HG03095 (cell line): ENCODE data around the gene ABLIM2.

ENCODE experiments used
- ATAC-seq: cut with Tn5 transposase; IDR thresholded peaks from one replicate; pipeline ENCODE4 v1.9.1; 2021; ENCODE audit warnings: moderate library complexity; ENCODE audit not compliant: unreplicated experiment

Gene ABLIM2

DNA sequence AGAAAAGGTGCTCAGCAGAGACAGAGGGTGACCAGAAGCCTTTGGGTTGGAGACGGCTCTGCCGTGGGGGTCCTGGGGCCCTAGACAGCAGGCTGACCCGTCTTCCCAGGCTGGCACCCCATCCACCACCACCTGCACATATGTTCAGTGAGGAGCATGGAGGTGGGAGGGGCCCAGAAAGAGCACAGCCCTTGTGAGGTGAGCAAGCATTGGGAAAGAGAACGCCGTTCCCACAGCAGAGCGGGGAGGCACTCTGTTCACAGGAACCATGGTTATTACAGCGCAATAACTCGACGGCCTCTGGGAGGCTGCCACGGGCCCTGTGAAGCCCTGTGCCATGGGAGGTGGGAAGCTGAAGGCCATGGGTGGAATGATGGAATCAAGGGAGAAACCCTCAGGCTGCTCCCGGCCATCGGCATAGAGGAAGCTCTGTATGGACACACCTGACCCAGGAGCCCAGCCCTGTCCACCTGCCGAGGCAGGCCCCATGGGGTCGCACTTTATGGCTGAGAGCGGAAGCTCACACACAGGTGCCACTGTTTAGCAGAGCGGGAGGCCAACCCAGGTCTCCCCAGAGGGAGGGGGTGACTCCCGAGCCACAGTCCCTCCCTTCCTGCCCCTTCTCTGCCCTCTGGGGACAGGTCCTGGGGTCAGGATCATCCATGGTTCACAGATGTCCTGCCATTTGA, 125.4 kb downstream of the ABLIM2 start:
- ATAC-seq = no peak

DNA sequence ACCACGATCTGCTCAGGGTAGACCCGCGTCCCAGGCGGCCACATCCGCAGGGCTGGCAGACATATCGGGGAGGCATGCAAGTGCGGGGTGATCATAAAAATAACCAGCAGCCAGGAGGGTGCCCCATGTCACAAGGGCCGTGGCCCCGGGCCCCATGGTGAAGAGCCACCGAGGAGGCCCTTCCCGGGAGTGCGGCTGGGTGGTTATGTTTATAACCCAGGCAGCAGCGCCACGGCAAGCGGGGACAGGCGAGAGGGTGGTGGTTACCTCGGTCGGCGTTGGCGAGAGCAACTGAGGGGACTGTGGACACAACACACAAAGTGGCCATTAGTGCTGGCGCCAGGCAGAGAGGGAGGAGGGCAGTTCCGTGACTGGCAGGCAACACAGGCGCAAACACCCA, 126.2 kb downstream of the ABLIM2 start:
- ATAC-seq = no peak

- ATAC-seq = no peak
These were observed 128.4 kb downstream of the ABLIM2 start for GRCh38 chr4:8030121-8030781.

GRCh38 chr4:8029689-8030088, 128.9 kb downstream of the ABLIM2 start:
- ATAC-seq = no peak

GRCh38 chr4:8028884-8029568, 129.6 kb downstream of the ABLIM2 start:
- no peak for ATAC-seq

- ATAC-seq = no peak
These were observed 130.2 kb downstream of the ABLIM2 start for GRCh38 chr4:8028368-8028767.

DNA sequence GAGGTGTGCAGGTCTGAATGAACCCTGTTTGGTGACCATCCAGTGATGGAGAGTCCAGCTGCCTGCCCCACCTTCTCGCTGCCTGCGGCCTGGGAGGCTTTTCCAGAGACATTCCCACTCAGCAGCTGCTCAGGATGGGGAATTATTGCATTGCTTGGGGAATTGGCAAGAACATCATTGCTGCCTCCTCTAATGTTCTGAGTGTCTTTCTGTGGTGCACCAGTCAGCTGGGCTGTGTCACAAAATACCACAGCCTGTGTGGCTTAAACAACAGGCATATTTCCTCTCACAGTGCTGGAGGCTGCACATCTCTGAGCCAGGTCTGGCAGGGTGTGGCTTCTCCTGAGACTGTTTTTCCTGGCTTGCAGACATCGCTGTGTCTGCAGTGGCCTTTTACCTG, 132.2 kb downstream of the ABLIM2 start:
- no peak for ATAC-seq

- no peak for ATAC-seq
These were observed 132.9 kb downstream of the ABLIM2 start for GRCh38 chr4:8025668-8026067.

- no peak for ATAC-seq
These were observed 134.4 kb downstream of the ABLIM2 start for GRCh38 chr4:8024073-8024786.

DNA sequence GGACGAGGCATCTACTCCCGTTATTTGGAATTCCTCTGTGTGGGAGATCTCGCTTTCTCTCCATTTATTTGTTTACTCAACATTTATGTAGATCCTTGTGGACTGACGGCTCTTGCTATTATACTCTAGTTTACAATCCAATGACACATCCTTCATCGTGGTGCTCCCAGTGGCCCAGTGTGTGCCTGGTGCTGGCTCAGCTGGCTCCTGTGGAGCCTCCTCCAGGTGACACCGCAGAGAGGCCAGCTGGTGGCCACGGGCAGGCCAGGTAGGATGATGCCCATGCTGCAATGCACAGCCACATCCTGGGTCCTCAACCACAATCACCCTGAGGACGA, 134.9 kb downstream of the ABLIM2 start:
- no peak for ATAC-seq

DNA sequence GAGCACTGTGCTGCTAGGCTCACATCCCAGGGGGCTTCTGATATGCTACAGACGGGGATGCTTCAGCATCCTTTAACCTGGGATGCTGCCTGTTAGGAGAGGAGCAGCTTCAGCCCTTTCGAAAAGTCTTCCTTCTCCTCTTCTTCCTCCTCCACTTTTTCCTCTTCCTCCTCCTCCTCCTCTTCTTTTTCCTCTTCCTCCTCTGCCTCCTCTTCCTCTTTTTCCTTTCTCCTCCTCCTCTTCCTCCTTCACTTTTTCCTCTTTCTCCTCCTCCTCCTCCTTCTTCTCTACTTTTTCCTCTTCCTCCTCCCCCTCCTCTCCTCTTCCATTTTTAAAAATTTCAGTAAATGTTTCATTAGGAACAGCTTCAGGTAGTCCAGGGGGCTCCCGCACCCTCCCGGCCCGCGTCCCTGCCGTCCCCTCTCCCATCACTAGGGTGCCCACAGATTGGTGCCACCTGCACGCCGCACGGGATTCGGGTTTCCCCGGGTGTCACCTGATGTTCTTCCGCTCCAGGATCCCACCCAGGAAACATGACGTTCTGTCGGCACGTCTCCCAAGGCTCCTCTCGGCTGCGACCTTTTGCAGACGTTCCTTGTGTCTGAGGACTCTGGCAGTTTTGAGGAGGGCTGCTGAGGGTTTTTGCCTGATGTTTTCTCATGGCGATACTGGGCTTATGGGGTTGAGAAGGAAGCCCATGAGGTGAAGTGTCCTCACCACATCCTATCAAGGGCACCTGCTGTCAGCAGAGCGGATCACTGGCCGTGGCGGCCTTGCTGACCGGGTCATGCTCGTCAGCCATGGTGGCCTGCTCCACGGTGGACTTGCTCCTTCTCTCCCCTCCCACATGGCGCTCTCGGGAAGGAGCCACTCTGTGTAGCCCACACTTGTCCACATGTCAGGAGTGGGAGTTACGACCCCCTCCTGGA, 135.6 kb downstream of the ABLIM2 start:
- ATAC-seq = no peak

DNA sequence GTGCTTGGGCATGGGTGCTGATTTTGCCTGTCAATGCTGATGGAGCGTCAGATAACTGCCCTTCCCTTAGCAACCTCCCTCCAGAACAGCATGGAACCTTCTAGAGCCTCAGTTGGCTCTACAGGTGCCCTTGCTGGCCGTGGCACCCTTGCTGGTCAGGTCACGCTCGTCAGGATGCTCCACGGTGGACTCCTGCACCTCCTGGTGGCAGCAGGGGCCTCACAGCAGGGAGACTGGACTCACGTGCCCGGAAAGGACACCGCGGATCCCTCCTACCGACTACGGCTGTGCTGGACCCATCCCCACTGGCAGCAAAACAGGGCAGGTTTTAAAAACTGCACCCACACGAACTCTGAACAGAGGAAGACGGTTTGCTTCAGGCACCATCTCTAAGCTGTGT, 136.8 kb downstream of the ABLIM2 start:
- no peak for ATAC-seq

- no peak for ATAC-seq
These were observed 138.9 kb downstream of the ABLIM2 start for GRCh38 chr4:8019396-8020365.

DNA sequence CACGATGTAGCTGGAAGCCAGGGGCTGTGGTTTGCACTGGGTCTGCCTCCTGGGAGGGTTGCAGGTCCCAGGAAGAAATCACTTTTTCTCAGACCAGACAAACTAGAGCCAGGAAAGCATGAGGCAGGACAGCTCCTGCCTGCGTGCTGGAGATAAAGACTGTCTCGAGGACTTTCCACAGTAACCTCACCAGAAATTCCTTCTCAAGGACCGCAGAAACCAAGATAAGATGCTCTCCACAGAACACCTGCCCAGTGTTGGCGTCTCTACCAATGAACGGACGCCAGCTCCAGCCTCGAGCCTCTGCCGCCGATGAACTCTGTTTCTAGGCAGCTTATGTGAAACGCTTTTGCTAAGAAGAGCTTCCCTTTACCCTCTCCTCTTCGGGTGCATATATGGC, 142.1 kb downstream of the ABLIM2 start:
- no peak for ATAC-seq

- no peak for ATAC-seq
These were observed 143.1 kb downstream of the ABLIM2 start for GRCh38 chr4:8015512-8015911.

DNA sequence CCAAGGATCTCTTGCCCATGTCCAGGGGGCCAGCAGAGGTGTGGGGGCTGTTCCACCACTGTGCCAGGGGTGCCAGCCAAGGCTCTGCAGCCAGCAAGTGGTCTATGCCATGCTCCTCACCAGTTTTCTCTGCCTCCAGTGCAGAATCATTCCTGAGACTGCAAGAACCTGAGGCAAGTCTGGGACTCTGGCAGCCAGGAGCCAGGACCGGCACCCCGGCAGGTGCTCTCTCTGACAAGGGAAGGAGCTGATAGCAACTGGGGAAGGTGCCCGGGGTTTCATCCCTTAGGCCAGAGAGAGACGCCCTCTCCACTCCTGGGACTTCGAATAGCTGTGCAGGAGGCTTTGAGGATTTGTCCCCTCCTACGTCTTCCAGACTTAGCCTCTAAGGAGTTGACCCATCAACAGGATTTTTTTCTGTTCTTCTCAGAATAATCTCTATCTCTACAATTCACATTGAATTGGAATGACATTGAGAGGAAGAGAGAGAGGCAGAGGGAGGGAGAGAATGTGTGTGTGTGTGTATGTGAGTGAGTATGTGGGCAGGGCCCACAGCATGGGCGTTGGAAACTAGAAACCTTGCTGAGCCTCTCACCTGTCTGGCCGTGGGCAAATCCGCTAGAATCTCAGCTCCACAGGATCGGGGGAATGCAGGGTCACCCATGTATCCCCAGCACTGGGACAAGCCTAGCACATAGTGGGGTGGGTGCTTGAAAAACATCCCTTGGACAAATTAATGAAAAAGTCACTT, 144.5 kb downstream of the ABLIM2 start:
- no peak for ATAC-seq

GRCh38 chr4:8012517-8012916, 146.1 kb downstream of the ABLIM2 start:
- ATAC-seq = no peak

GRCh38 chr4:8010618-8011017, 148.0 kb downstream of the ABLIM2 start:
- ATAC-seq = no peak
